ENCODE results near the gene AKNAD1.
"Not testable (repeated sequence)": the region's sequence is repeated elsewhere in the genome, so short reads cannot be mapped to it uniquely, and the experiment has no call there.

The AKNAD1 gene

DNA sequence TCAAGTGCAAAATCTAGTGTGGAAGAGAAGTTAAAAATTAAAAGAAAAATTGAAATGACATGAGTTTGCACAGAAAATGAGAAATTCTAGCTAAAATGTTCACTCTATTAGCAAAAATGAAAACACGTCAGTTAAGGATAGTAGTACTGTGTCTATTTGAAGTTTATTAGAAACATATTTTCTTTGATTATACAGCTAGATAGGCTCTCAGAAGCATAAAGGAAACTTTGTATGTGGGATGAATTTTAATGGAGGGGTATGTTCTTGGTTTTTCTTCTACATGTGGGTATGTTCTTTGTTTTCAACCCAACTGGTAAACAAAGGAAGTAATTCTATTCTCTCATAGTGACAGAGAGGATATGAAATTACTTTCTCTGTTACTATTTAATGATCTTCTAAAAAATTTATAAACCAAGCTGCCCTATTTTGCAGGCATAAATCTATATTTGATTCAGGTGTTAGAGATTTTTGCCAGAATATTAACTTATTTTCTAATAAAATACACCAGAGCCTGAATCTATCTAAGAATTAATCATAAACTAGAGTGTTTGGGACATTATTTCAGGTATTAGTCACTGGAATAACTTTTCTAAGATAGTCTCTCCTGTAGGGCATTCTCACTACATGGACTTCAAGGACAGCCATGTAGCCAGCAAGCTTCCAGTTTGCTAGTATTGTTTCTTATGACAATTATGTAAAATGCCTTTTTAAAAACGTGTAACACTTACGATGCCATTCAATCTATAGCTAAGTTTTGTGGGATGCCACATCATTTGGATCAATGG lies 35.7 kb upstream of the AKNAD1 start:
- no peak for DNase-seq (ENCODE audit: low read depth)
- TF ChIP-seq, protein P1, sequence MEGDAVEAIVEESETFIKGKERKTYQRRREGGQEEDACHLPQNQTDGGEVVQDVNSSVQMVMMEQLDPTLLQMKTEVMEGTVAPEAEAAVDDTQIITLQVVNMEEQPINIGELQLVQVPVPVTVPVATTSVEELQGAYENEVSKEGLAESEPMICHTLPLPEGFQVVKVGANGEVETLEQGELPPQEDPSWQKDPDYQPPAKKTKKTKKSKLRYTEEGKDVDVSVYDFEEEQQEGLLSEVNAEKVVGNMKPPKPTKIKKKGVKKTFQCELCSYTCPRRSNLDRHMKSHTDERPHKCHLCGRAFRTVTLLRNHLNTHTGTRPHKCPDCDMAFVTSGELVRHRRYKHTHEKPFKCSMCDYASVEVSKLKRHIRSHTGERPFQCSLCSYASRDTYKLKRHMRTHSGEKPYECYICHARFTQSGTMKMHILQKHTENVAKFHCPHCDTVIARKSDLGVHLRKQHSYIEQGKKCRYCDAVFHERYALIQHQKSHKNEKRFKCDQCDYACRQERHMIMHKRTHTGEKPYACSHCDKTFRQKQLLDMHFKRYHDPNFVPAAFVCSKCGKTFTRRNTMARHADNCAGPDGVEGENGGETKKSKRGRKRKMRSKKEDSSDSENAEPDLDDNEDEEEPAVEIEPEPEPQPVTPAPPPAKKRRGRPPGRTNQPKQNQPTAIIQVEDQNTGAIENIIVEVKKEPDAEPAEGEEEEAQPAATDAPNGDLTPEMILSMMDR (IDR thresholded peaks at IDR 0.05; ENCODE audit: control insufficient read depth, extremely low read depth, insufficient read depth): no peak
- H3K4me3 ChIP-seq (ENCODE audit: low read depth, low read length): no peak overlapping the region

DNA sequence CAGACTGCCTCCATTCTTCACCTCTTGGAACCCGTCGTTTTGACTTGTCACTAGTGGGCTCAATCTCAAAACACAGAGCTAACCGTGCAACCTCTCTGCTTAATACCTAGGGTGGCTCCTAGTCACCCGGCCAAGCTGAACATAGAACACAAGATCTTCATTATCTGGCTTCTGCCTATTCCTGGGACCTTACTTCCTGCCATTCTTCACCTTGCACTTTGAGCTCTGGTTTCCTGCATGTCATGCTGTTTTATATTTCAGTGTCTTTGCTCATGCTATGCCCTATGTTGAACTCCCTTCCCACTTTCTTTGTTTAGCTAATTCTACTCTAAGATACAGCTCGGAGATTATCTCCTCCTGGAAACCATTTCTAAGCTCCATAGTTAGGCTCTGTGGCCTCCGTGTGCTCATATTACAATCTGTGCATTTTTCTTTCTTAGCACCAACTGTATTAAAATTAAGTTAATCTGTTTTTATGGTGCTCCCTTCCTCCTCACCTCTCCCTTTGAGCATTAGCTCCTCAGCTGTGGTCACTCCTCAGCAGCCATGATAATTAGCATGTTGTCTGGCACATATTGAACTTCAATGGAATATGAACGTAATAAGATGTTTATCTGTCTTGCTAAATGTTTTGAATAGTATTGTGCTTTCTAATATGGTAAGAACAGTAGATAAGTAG lies 33.0 kb upstream of the AKNAD1 start:
- DNase-seq (ENCODE audit: low read depth): no peak
- TF ChIP-seq, protein P1 (IDR thresholded peaks at IDR 0.05; ENCODE audit: control insufficient read depth, extremely low read depth, insufficient read depth): no peak
- H3K4me3 ChIP-seq (ENCODE audit: low read depth, low read length): no peak overlapping the region

DNA sequence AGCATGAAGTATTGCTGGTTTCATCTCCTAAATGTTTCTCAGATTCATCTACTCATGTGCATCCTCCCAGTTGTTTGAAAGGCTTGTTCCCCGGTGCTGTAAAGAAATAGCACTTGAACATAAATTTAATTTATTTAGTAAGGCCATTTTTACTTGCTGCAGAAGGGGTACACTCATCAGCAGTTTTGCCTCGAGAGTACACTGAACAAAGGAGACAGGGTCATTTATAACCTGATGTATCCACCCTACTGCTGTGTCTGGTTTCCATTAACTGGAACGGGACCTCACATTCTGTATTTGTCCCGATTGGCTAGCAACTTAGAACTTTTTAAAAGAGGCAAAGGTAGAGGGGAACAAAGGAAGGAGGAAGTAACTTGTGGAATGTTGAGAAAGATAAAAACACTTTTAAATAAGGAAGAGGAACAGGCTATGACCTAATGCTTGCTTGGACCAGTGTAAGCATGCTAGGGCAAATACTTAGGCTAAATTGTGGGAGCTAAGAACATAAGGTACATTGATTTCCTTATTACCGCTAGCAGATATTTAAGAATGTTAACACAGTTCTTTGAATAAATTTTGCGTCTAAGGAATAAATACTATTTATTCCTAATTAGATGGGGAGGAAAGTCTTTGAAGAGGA lies 32.2 kb upstream of the AKNAD1 start:
- H3K4me3 ChIP-seq (ENCODE audit: low read depth, low read length); DNase-seq (ENCODE audit: low read depth): not testable (repeated sequence)

DNA sequence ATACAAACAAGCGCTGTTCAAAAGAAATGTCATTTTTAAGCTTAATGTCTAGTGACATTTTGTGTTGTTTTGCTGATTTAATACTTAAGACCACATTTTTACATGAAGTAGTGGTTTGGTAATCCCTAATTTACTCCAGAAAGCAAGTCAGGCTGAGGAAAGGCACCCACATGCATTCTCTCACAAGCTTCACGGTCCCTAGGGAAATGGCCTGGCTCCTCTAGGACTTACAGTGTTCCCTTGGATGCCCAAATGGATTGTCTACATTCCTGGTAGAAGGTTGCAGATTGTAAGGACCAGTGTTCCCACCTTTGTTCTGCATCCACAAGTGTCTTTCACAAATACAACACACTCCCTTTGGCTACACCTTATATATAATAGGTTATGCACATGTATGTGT lies 29.4 kb upstream of the AKNAD1 start:
- DNase-seq (ENCODE audit: low read depth): no peak
- H3K4me3 ChIP-seq (ENCODE audit: low read depth, low read length): no peak overlapping the region
- TF ChIP-seq, protein P1 (IDR thresholded peaks at IDR 0.05; ENCODE audit: control insufficient read depth, extremely low read depth, insufficient read depth): no peak

DNA sequence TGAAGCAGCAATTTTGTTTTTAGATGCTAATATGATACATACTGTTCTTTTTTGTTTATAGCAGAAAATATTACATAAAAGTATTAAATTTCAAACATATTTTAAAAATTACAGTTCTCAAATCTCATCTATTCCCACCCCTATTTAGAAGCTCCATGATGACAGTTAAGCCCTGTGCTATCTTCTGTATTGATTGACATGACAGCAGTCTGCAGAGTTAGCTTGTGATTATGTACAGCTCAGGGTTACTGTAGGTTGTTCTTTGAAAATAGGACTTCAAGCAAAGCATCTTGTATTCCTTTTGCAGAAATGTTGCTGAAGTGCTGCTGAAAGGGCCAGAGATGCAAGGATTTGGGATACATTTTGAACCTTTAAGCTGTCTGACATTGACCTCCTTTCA lies 28.1 kb upstream of the AKNAD1 start:
- H3K4me3 ChIP-seq (ENCODE audit: low read depth, low read length): no peak overlapping the region
- TF ChIP-seq, protein P1 (IDR thresholded peaks at IDR 0.05; ENCODE audit: control insufficient read depth, extremely low read depth, insufficient read depth): no peak
- DNase-seq (ENCODE audit: low read depth): no peak

DNA sequence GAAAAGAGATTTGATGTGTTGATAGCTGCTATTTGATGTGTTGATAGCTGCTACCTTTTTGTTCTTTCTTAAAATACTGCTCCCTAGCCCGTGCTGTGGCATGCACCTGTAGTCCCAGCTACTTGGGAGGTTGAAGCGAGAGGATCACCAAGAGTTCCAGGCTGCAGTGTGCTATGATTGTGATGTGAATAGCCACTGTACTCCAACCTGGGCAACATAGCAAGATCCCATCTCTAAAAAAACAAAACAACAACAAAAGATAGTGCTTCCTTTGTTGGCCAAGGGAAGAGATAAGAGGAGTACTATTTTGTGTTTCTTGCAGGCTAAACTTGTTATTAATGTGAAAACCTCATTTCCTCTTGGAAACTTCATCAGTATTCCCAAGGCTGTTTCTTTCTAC lies 25.9 kb upstream of the AKNAD1 start:
- no peak overlapping the region for H3K4me3 ChIP-seq (ENCODE audit: low read depth, low read length)
- TF ChIP-seq, protein P1 (IDR thresholded peaks at IDR 0.05; ENCODE audit: control insufficient read depth, extremely low read depth, insufficient read depth): no peak
- no peak for DNase-seq (ENCODE audit: low read depth)

DNA sequence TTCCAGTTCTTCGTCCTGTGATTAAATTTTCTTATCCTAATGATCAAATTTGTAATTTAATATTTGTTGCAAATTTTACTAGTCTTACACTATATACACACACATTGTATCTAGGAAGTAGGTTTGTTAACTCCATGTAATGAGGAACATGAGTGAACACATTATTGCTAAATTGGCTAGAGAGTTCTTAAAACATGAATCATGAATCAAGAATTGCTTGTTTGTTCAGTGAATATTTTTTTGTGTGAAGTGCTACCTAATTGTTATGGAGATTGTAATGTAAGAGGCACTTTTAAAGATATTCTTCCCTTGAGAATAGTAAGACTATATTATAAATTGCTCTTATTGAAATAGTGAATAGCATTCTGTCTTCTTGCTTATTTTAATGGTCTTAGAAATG lies 24.5 kb upstream of the AKNAD1 start:
- no peak overlapping the region for H3K4me3 ChIP-seq (ENCODE audit: low read depth, low read length)
- DNase-seq (ENCODE audit: low read depth): no peak
- TF ChIP-seq, protein P1 (IDR thresholded peaks at IDR 0.05; ENCODE audit: control insufficient read depth, extremely low read depth, insufficient read depth): no peak
